GM23338 (cell line): ENCODE measurements around the gene ESRRB. TPM values are rescaled to one million over a fixed set of nuclear protein-coding genes. Genes with fewer than 3 reads are reported as not detected.

Source experiments
- ATAC-seq: fragments of 200-7000 bp; cut with Tn5 transposase; 3 replicates; pipeline ENCODE4 v1.9.1; 2020
- DNase-seq: peaks from one replicate; pipeline ENCODE4 v3.0.0-alpha.2; 2015; ENCODE audit warnings: low spot score
- H2AFZ ChIP-seq: fragments of 200-600 bp; sonication (generic); 2 replicates; pipeline ENCODE4 v1.8.0; 2016; ENCODE audit warnings: antibody characterized with exemption, mild to moderate bottlenecking, moderate library complexity
- H3F3A ChIP-seq: fragments of 200-600 bp; sonication (generic); replicated peaks from 2 replicates; pipeline ENCODE4 v1.8.0; 2017; ENCODE audit warnings: antibody characterized with exemption, mixed run types, low read depth
- H3K27ac ChIP-seq: fragments of 200-600 bp; sonication (generic); 2 replicates; pipeline ENCODE4 v1.6.1; 2016; ENCODE audit warnings: low read depth
- H3K27me3 ChIP-seq: fragments of 200-600 bp; sonication (generic); 2 replicates; pipeline ENCODE4 v1.8.0; 2016; ENCODE audit warnings: mild to moderate bottlenecking, mixed run types, moderate library complexity; ENCODE audit not compliant: insufficient read depth
- H3K36me3 ChIP-seq: fragments of 200-600 bp; sonication (generic); 2 replicates; pipeline ENCODE4 v1.8.0; 2016; ENCODE audit warnings: mild to moderate bottlenecking; ENCODE audit not compliant: insufficient read depth
- H3K4me1 ChIP-seq: fragments of 200-600 bp; sonication (generic); 2 replicates; pipeline ENCODE4 v1.8.0; 2016; ENCODE audit warnings: mild to moderate bottlenecking, moderate library complexity; ENCODE audit not compliant: insufficient read depth
- H3K4me2 ChIP-seq: fragments of 200-600 bp; sonication (generic); 2 replicates; pipeline ENCODE4 v1.7.1; 2017; ENCODE audit warnings: mixed run types
- H3K4me3 ChIP-seq: fragments of 200-600 bp; sonication (generic); 2 replicates; pipeline ENCODE4 v1.6.1; 2016; ENCODE audit warnings: mixed run types
- H3K79me2 ChIP-seq: fragments of 200-600 bp; sonication (generic); replicated peaks from 2 replicates; pipeline ENCODE4 v1.8.0; 2017; ENCODE audit warnings: mild to moderate bottlenecking; ENCODE audit not compliant: insufficient read depth
- H3K9me2 ChIP-seq: fragments of 200-600 bp; sonication (generic); 2 replicates; pipeline ENCODE4 v1.8.0; 2017; ENCODE audit not compliant: insufficient read depth
- H4K20me1 ChIP-seq: fragments of 200-600 bp; sonication (generic); replicated peaks from 2 replicates; pipeline ENCODE4 v1.8.0; 2017; ENCODE audit warnings: mild to moderate bottlenecking; ENCODE audit not compliant: insufficient read depth
- H3K27ac Mint-ChIP-seq: 2 replicates; pipeline ENCODE4 v1.8.0; 2020; ENCODE audit warnings: inconsistent platforms, mild to moderate bottlenecking, moderate library complexity, mixed read lengths
- H3K27me3 Mint-ChIP-seq: 3 replicates; pipeline ENCODE4 v1.8.0; 2022; ENCODE audit warnings: low read depth, mild to moderate bottlenecking, moderate library complexity, mixed read lengths, inconsistent platforms; ENCODE audit not compliant: insufficient read depth, poor library complexity
- H3K36me3 Mint-ChIP-seq: 3 replicates; pipeline ENCODE4 v1.8.0; 2021; ENCODE audit warnings: low read depth, mild to moderate bottlenecking, inconsistent platforms, moderate library complexity, mixed read lengths
- H3K4me1 Mint-ChIP-seq: 3 replicates; pipeline ENCODE4 v1.8.0; 2020; ENCODE audit warnings: mild to moderate bottlenecking, inconsistent platforms, mixed read lengths
- H3K4me3 Mint-ChIP-seq: 3 replicates; pipeline ENCODE4 v1.8.0; 2021; ENCODE audit warnings: moderate library complexity, mild to moderate bottlenecking, inconsistent platforms, mixed read lengths
- H3K9me3 Mint-ChIP-seq: 3 replicates; pipeline ENCODE4 v1.8.0; 2020; ENCODE audit warnings: moderate library complexity, mild to moderate bottlenecking, inconsistent platforms, mixed read lengths
- CREB1 ChIP-seq: fragments of 250-450 bp; sonication (Bioruptor Pico); IDR thresholded peaks from 2 replicates; pipeline ENCODE4 v1.5.0; 2020; ENCODE audit warnings: low read depth, mild to moderate bottlenecking, moderate library complexity
- CTCF ChIP-seq, 2 experiments: fragments of 200-600 bp in 1 of 2; sonication (generic) in 1 of 2; conservative IDR thresholded peaks; 2 replicates each; pipeline versions ENCODE4 v1.5.1 to v1.6.1; 2016 to 2017; ENCODE audit warnings: antibody characterized with exemption in 2 of 2, low read depth in 2 of 2, mild to moderate bottlenecking in 2 of 2, moderate library complexity in 1 of 2
- EZH2 ChIP-seq: fragments of 200-600 bp; sonication (generic); IDR thresholded peaks from one replicate; pipeline ENCODE4 v1.8.0; 2017; ENCODE audit warnings: antibody characterized with exemption, mild to moderate bottlenecking, low read depth; ENCODE audit not compliant: unreplicated experiment
- REST ChIP-seq: IDR thresholded peaks from one replicate; pipeline ENCODE4 v1.6.1; 2018; ENCODE audit warnings: antibody characterized with exemption; ENCODE audit not compliant: unreplicated experiment
- STAT1 ChIP-seq: IDR thresholded peaks from one replicate; pipeline ENCODE4 v1.6.1; 2016; ENCODE audit warnings: antibody characterized with exemption; ENCODE audit not compliant: unreplicated experiment
- ZNF114 ChIP-seq: fragments of 250-450 bp; sonication (Bioruptor Pico); IDR thresholded peaks from 2 replicates; pipeline ENCODE4 v1.5.0; 2020; ENCODE audit warnings: mild to moderate bottlenecking, moderate library complexity
- ZNF331 ChIP-seq: fragments of 250-450 bp; sonication (Bioruptor Pico); IDR thresholded peaks from 2 replicates; pipeline ENCODE4 v1.5.0; 2020; ENCODE audit warnings: low read depth, mild to moderate bottlenecking, moderate library complexity
- ZNF462 ChIP-seq: fragments of 250-450 bp; sonication (Bioruptor Pico); IDR thresholded peaks from 2 replicates; pipeline ENCODE4 v1.5.0; 2020; ENCODE audit warnings: mild to moderate bottlenecking, moderate library complexity
- polyA plus RNA-seq: library from polyadenylated mRNA; unstranded; fragments of >200 nt; fragmentation: Nextera tagmentation; extraction: Ambion mirVana; gene quantifications from 2 replicates; pipeline ENCODE4 v1.2.1, GENCODE V29; 2016
- total RNA-seq: library from RNA; depleted of rRNA; stranded (reverse); fragments of >200 nt; shearing (Covaris generic); gene quantifications from 2 replicates; pipeline ENCODE4 v1.2.3, GENCODE V29; 2014

Gene ESRRB
- total and polyA plus RNA-seq, 2 experiments from 2014 or later, result 0.31 to 0.52 TPM

GRCh38 chr14:76395161-76395560, 19.2 kb downstream of the ESRRB start:
- no peaks in the 10 kb centered on the region for H3K79me2 ChIP-seq
- Mint-ChIP-seq H3K4me1 (peaks cover 8% of the 10 kb centered on the region), H3K36me3 (no peaks in the 10 kb centered on the region), H3K4me3 (no peak overlapping the region), H3K9me3 (no peaks in the 10 kb centered on the region), H3K27me3 (peaks cover 2% of the 10 kb centered on the region), H3K27ac (no peak overlapping the region)
- no peaks in the 10 kb centered on the region for H3K9me2 ChIP-seq
- no peak overlapping the region for H2AFZ ChIP-seq
- no peaks in the 10 kb centered on the region for H4K20me1 ChIP-seq
- no peak overlapping the region for H3K27ac ChIP-seq
- H3K4me2 ChIP-seq, result no peak overlapping the region
- no peaks in the 10 kb centered on the region for H3K36me3 ChIP-seq
- H3K4me3 ChIP-seq, result no peak overlapping the region
- H3F3A ChIP-seq, result no peaks in the 10 kb centered on the region
- DNase-seq, result no peak
- H3K4me1 ChIP-seq, result no peaks in the 10 kb centered on the region; the same call in 1 of the 2 replicates
- no peak for ATAC-seq
- TF ChIP-seq ZNF331 (CRISPR knock-in tag) (no peak), STAT1 (no peak), ZNF114 (CRISPR knock-in tag) (no peak), CREB1 (CRISPR knock-in tag) (no peak), CTCF (conservative IDR thresholded peaks at IDR 0.05; ENCODE audit: low read depth in 2 of 2) (no peak), REST (no peak), EZH2 (no peak), ZNF462 (no peak)
- H3K27me3 ChIP-seq, result no peaks in the 10 kb centered on the region
